CD14-positive monocyte (primary cell): ENCODE results near the gene CISD3. TPM values are rescaled to one million over a fixed set of nuclear protein-coding genes. Genes with fewer than 3 reads are reported as not detected.

Experiments used
- DNase-seq, 3 donors: peaks; one replicate each; pipeline ENCODE4 v3.0.0-alpha.2; 2011 to 2022
- H2AFZ ChIP-seq: 2 replicates; pipeline ENCODE4 v1.6.0; 2012; ENCODE audit warnings: mild to moderate bottlenecking, low read depth, low read length, inconsistent platforms; ENCODE audit not compliant: insufficient read depth, poor library complexity, severe bottlenecking
- H3K27ac ChIP-seq, 2 donors: 1 replicate in 1 of 2; 2 replicates in 1 of 2; pipeline ENCODE4 v1.5.1; 2012 to 2013; ENCODE audit warnings: low read length in 2 of 2, control low read depth in 1 of 2, inconsistent platforms in 1 of 2, low read depth in 1 of 2, mild to moderate bottlenecking in 1 of 2
- H3K27me3 ChIP-seq, 2 donors: one replicate each; pipeline versions ENCODE4 v1.6.0 to v1.6.1; 2011 to 2013; ENCODE audit warnings: low read length in 2 of 2; ENCODE audit not compliant: control insufficient read depth in 2 of 2, insufficient read depth in 2 of 2
- H3K36me3 ChIP-seq, 2 donors: replicated peaks in 1 of 2; 1 replicate in 1 of 2; 2 replicates in 1 of 2; pipeline versions ENCODE4 v1.5.1 to v1.6.1; 2012 to 2013; ENCODE audit warnings: low read length in 2 of 2, control low read depth in 1 of 2, inconsistent platforms in 1 of 2, mild to moderate bottlenecking in 1 of 2; ENCODE audit not compliant: insufficient read depth in 2 of 2, control insufficient read depth in 1 of 2
- H3K4me1 ChIP-seq, 2 donors: 1 replicate in 1 of 2; 2 replicates in 1 of 2; pipeline versions ENCODE4 v1.5.1 to v1.6.1; 2012 to 2013; ENCODE audit warnings: low read length in 2 of 2, control low read depth in 1 of 2, inconsistent platforms in 1 of 2, mild to moderate bottlenecking in 1 of 2, moderate library complexity in 1 of 2; ENCODE audit not compliant: insufficient read depth in 2 of 2, control insufficient read depth in 1 of 2
- H3K4me2 ChIP-seq: replicated peaks from 2 replicates; pipeline ENCODE3; 2012; ENCODE audit warnings: low read length, moderate library complexity, mild to moderate bottlenecking; ENCODE audit not compliant: poor library complexity, severe bottlenecking; ENCODE audit errors: extremely low read depth
- H3K4me3 ChIP-seq, 3 experiments: fragments of 200-600 bp in 1 of 3; sonication (generic) in 1 of 3; replicated peaks in 1 of 3; 1 replicate in 2 of 3; 2 replicates in 1 of 3; pipeline ENCODE4 v1.5.1; 2011 to 2013; ENCODE audit warnings: low read length in 3 of 3, mild to moderate bottlenecking in 3 of 3, control low read depth in 2 of 3, low read depth in 2 of 3, inconsistent platforms in 1 of 3, moderate library complexity in 1 of 3
- H3K79me2 ChIP-seq: 2 replicates; pipeline ENCODE4 v1.6.0; 2012; ENCODE audit warnings: mild to moderate bottlenecking, control low read depth, inconsistent platforms, low read length, moderate library complexity; ENCODE audit not compliant: insufficient read depth
- H3K9ac ChIP-seq: 2 replicates; pipeline ENCODE4 v1.6.0; 2017; ENCODE audit warnings: low read length, mild to moderate bottlenecking; ENCODE audit not compliant: insufficient read depth, poor library complexity, severe bottlenecking
- H3K9me3 ChIP-seq, 2 donors: replicated peaks in 1 of 2; 1 replicate in 1 of 2; 2 replicates in 1 of 2; pipeline versions ENCODE4 v1.5.1 to v1.6.1; 2012 to 2013; ENCODE audit warnings: low read length in 2 of 2, control low read depth in 1 of 2; ENCODE audit not compliant: control insufficient read depth in 1 of 2, insufficient read depth in 1 of 2
- H4K20me1 ChIP-seq: 2 replicates; pipeline ENCODE4 v1.6.0; 2012; ENCODE audit warnings: mild to moderate bottlenecking, low read length, control low read depth, moderate library complexity; ENCODE audit not compliant: insufficient read depth
- H3K27ac Mint-ChIP-seq, 7 donors: one replicate each; pipeline ENCODE4 v1.8.0; 2020; ENCODE audit warnings: mild to moderate bottlenecking in 7 of 7, mixed read lengths in 7 of 7, moderate library complexity in 6 of 7, inconsistent platforms in 2 of 7
- H3K27me3 Mint-ChIP-seq, 3 donors: one replicate each; pipeline ENCODE4 v1.8.0; 2021 to 2022; ENCODE audit warnings: low read depth in 3 of 3, mild to moderate bottlenecking in 3 of 3, mixed read lengths in 3 of 3, moderate library complexity in 3 of 3, inconsistent platforms in 1 of 3
- H3K36me3 Mint-ChIP-seq, 2 donors: one replicate each; pipeline ENCODE4 v1.8.0; 2020; ENCODE audit warnings: mixed read lengths in 2 of 2, inconsistent platforms in 1 of 2, mild to moderate bottlenecking in 1 of 2
- H3K4me1 Mint-ChIP-seq: one replicate; pipeline ENCODE4 v1.8.0; 2020; ENCODE audit warnings: mild to moderate bottlenecking, mixed read lengths
- H3K4me3 Mint-ChIP-seq, 2 donors: one replicate each; pipeline ENCODE4 v1.8.0; 2020; ENCODE audit warnings: mild to moderate bottlenecking in 2 of 2, mixed read lengths in 2 of 2, moderate library complexity in 1 of 2
- H3K9me3 Mint-ChIP-seq, 7 donors: one replicate each; pipeline ENCODE4 v1.8.0; 2020 to 2022; ENCODE audit warnings: mixed read lengths in 7 of 7, mild to moderate bottlenecking in 6 of 7, moderate library complexity in 6 of 7, inconsistent platforms in 2 of 7
- CTCF ChIP-seq: fragments of 200-600 bp; IDR thresholded peaks from one replicate; pipeline ENCODE4 v1.8.0; 2022; ENCODE audit warnings: antibody characterized with exemption, mild to moderate bottlenecking
- WGBS: methylation state at CpG from one replicate; pipeline ENCODE4 v1.1.5; 2013; ENCODE audit warnings: missing lambda C conversion rate; ENCODE audit not compliant: insufficient coverage; 5-methylcytosine and 5-hydroxymethylcytosine counted together
- intact Hi-C, 2 donors: fragments of 100-400 bp; cut with micrococcal nuclease; formaldehyde crosslinking; loops; one replicate each; pipeline versions ENCODE4 v1.15.0 to v1.15.1; 2023
- polyA plus RNA-seq, 3 donors: library from polyadenylated mRNA; depleted of rRNA in 1 of 3; unstranded in 2 of 3; stranded (reverse) in 1 of 3; fragments of 300-500 nt in 2 of 3; fragments of >200 nt in 1 of 3; fragmentation: Illumina TruSeq in 2 of 3; gene quantifications; 1 replicate in 2 of 3; 2 replicates in 1 of 3; pipeline ENCODE4 v1.2.3, GENCODE V29; 2012 to 2021

CISD3 gene
- polyA plus RNA-seq, 3 donors: 7.1 to 61.2 (median 53.4) TPM

GRCh38 chr17:38719943-38720641 is 10.0 kb upstream of the CISD3 start:
- no peak overlapping the region for H3K4me3 ChIP-seq
- H2AFZ ChIP-seq: no peak overlapping the region
- Mint-ChIP-seq H3K36me3 (peaks cover 51 to 53% of the 10 kb centered on the region in 2 donors), H3K4me3 (no peak overlapping the region), H3K9me3 (peaks cover 0 to 4% (median 0%) of the 10 kb centered on the region in 7 donors), H3K4me1 (peaks cover 10% of the 10 kb centered on the region), H3K27me3 (peaks cover 1 to 2% (median 1%) of the 10 kb centered on the region in 3 donors), H3K27ac (no peak overlapping the region)
- H3K36me3 ChIP-seq: peaks cover 46 to 56% of the 10 kb centered on the region in 2 donors
- no peak overlapping the region for H3K27ac ChIP-seq
- peaks cover 8 to 10% of the 10 kb centered on the region in 2 donors for H3K4me1 ChIP-seq
- no peaks in the 10 kb centered on the region for H3K79me2 ChIP-seq
- no peak overlapping the region for H3K4me2 ChIP-seq
- no peaks in the 10 kb centered on the region for H4K20me1 ChIP-seq
- no peaks in the 10 kb centered on the region for H3K27me3 ChIP-seq
- intact Hi-C loops: no loop called here
- no peak for DNase-seq
- 94% methylated on average over 32 of the region's 39 CpGs for WGBS
- no peaks in the 10 kb centered on the region for H3K9me3 ChIP-seq
- no peak overlapping the region for H3K9ac ChIP-seq
- no peak for TF ChIP-seq CTCF

- Mint-ChIP-seq H3K27me3 (peaks cover 1 to 2% (median 1%) of the 10 kb centered on the region in 3 donors), H3K27ac (no peak overlapping the region), H3K9me3 (peaks cover 0 to 4% (median 0%) of the 10 kb centered on the region in 7 donors), H3K4me1 (peaks cover 12% of the 10 kb centered on the region), H3K36me3 (peaks cover 48 to 52% of the 10 kb centered on the region in 2 donors), H3K4me3 (no peak overlapping the region)
- Histone ChIP-seq H3K79me2 (no peaks in the 10 kb centered on the region), H3K4me2 (no peak overlapping the region), H3K36me3 (peaks cover 38 to 48% of the 10 kb centered on the region in 2 donors), H3K27ac (no peak overlapping the region), H3K4me3 (no peak overlapping the region), H3K9ac (no peak overlapping the region), H3K27me3 (no peaks in the 10 kb centered on the region), H3K9me3 (no peaks in the 10 kb centered on the region), H2AFZ (no peak overlapping the region), H4K20me1 (no peaks in the 10 kb centered on the region), H3K4me1 (peaks cover 8 to 11% of the 10 kb centered on the region in 2 donors)
- DNase-seq: no peak
- WGBS: 93% methylated on average over 2 of the region's 6 CpGs
- intact Hi-C loops: no loop called here
- no peak for TF ChIP-seq CTCF
Measured at GRCh38 chr17:38720941-38721340, 9.2 kb upstream of the CISD3 start.
